ENCODE data around the gene ATP10A. TPM values are rescaled to one million over a fixed set of nuclear protein-coding genes. Genes with fewer than 3 reads are reported as not detected.

Gene ATP10A
- polyA plus RNA-seq, 1 donor (not counting 4 experiments of a cell fraction or from before 2014, with no cell fraction given): not detected

DNA sequence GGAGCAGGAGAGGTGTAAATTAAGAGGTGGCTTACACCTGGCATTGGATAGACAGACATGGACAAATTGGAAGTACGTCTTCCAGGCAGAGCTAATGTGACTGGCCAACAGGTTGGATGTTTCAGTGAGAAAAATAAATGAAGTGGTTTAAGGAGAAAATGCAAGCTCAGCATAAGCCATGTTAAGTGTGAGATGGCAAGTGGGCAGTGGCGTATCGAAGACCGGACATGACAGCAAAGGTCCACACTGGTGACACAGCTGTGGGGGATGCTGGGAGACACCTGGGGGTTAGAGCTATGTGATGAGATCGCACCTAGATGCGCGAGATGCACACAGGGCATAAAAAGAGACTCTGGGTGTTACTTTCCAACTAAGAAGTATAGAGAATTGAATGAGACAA is 3.7 kb upstream of the ATP10A start:
- Histone ChIP-seq H3K9me1 (ENCODE audit: control insufficient read depth, extremely low read depth, insufficient read depth, low read length) (no peaks in the 10 kb centered on the region), H2AFZ (ENCODE audit: control insufficient read depth, low read length) (no peak overlapping the region), H3K9ac (ENCODE audit: control insufficient read depth, extremely low read depth, insufficient read depth, low read length) (no peak overlapping the region), H3K4me1 (ENCODE audit: control insufficient read depth, extremely low read depth, insufficient read depth, low read length) (no peaks in the 10 kb centered on the region), H3K27me3 (ENCODE audit: control insufficient read depth, extremely low read depth, insufficient read depth, low read length) (peaks cover 14% of the 10 kb centered on the region), H3K27ac (ENCODE audit: control insufficient read depth, insufficient read depth, low read length) (no peak overlapping the region), H3K9me3 (ENCODE audit: control insufficient read depth, low read depth, low read length) (peaks cover 4% of the 10 kb centered on the region), H3K79me2 (ENCODE audit: control insufficient read depth, insufficient read depth, low read length) (no peaks in the 10 kb centered on the region), H3K4me3 (ENCODE audit: control insufficient read depth in 2 of 3, extremely low read depth in 1 of 3, insufficient read depth in 2 of 3, low read depth in 1 of 3, low read length in 3 of 3) (no peak overlapping the region), H3K4me2 (ENCODE audit: control insufficient read depth, extremely low read depth, insufficient read depth, low read depth, low read length) (no peak overlapping the region), H3K36me3 (ENCODE audit: control insufficient read depth in 2 of 2, extremely low read depth in 1 of 2, insufficient read depth in 2 of 2, low read length in 2 of 2) (no peaks in the 10 kb centered on the region), H4K20me1 (ENCODE audit: control insufficient read depth, extremely low read depth, insufficient read depth, low read length) (no peaks in the 10 kb centered on the region)
- dilution Hi-C loops (cut with MboI; ENCODE audit: extremely low pct_ligation_motif_present, low sequenced_read_pairs): no loop called here
- FAIRE-seq (no peak), DNase-seq (ENCODE audit: low read depth, low spot score) (no peak)
- no peak for TF ChIP-seq EZH2 (IDR thresholded peaks at IDR 0.05; ENCODE audit: low read length)
- TF ChIP-seq, protein P1, sequence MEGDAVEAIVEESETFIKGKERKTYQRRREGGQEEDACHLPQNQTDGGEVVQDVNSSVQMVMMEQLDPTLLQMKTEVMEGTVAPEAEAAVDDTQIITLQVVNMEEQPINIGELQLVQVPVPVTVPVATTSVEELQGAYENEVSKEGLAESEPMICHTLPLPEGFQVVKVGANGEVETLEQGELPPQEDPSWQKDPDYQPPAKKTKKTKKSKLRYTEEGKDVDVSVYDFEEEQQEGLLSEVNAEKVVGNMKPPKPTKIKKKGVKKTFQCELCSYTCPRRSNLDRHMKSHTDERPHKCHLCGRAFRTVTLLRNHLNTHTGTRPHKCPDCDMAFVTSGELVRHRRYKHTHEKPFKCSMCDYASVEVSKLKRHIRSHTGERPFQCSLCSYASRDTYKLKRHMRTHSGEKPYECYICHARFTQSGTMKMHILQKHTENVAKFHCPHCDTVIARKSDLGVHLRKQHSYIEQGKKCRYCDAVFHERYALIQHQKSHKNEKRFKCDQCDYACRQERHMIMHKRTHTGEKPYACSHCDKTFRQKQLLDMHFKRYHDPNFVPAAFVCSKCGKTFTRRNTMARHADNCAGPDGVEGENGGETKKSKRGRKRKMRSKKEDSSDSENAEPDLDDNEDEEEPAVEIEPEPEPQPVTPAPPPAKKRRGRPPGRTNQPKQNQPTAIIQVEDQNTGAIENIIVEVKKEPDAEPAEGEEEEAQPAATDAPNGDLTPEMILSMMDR (optimal IDR thresholded peaks at IDR 0.05 in 1 of 3, IDR thresholded peaks at IDR 0.05 in 1 of 3, conservative IDR thresholded peaks at IDR 0.05 in 1 of 3; ENCODE audit: extremely low read depth in 1 of 3, insufficient read depth in 2 of 3, low read length in 3 of 3): no peak

DNA sequence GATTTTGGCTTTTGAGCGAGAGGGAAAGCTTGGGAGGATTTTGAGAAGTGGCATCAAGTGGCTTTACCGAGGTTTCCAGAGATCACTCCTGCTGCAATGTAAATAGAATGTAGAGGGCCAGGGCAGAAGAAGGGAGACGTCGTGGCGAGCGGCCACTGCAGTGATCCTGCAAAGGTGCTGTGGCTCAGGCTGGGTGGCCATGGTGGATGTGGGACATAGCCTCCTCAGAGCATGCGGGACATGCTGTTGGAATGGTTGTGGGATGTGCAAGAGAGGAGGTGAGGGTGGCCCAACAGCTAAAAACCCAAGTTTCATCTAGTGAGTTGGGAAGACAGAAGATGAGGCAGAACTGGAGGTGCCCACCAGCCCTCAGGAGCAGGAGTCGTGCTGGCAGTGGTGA is 3.1 kb upstream of the ATP10A start:
- no peak overlapping the region for H3K4me3 ChIP-seq (ENCODE audit: control insufficient read depth in 2 of 3, extremely low read depth in 1 of 3, insufficient read depth in 2 of 3, low read depth in 1 of 3, low read length in 3 of 3)
- peaks cover 4% of the 10 kb centered on the region for H3K9me3 ChIP-seq (ENCODE audit: control insufficient read depth, low read depth, low read length)
- no peaks in the 10 kb centered on the region for H3K36me3 ChIP-seq (ENCODE audit: control insufficient read depth in 2 of 2, extremely low read depth in 1 of 2, insufficient read depth in 2 of 2, low read length in 2 of 2)
- no peak overlapping the region for H3K4me2 ChIP-seq (ENCODE audit: control insufficient read depth, extremely low read depth, insufficient read depth, low read depth, low read length)
- H3K4me1 ChIP-seq (ENCODE audit: control insufficient read depth, extremely low read depth, insufficient read depth, low read length): no peaks in the 10 kb centered on the region
- DNase-seq (ENCODE audit: low read depth, low spot score): no peak
- no peaks in the 10 kb centered on the region for H3K9me1 ChIP-seq (ENCODE audit: control insufficient read depth, extremely low read depth, insufficient read depth, low read length)
- no peak for FAIRE-seq
- no peak for TF ChIP-seq EZH2 (IDR thresholded peaks at IDR 0.05; ENCODE audit: low read length)
- TF ChIP-seq, protein P1 (optimal IDR thresholded peaks at IDR 0.05 in 1 of 3, IDR thresholded peaks at IDR 0.05 in 1 of 3, conservative IDR thresholded peaks at IDR 0.05 in 1 of 3; ENCODE audit: extremely low read depth in 1 of 3, insufficient read depth in 2 of 3, low read length in 3 of 3): no peak
- no peak overlapping the region for H3K9ac ChIP-seq (ENCODE audit: control insufficient read depth, extremely low read depth, insufficient read depth, low read length)
- H3K27ac ChIP-seq (ENCODE audit: control insufficient read depth, insufficient read depth, low read length): no peak overlapping the region
- no peaks in the 10 kb centered on the region for H4K20me1 ChIP-seq (ENCODE audit: control insufficient read depth, extremely low read depth, insufficient read depth, low read length)
- no peaks in the 10 kb centered on the region for H3K79me2 ChIP-seq (ENCODE audit: control insufficient read depth, insufficient read depth, low read length)
- no peak overlapping the region for H2AFZ ChIP-seq (ENCODE audit: control insufficient read depth, low read length)
- dilution Hi-C loops (cut with MboI; ENCODE audit: extremely low pct_ligation_motif_present, low sequenced_read_pairs): no loop called here
- peaks cover 16% of the 10 kb centered on the region for H3K27me3 ChIP-seq (ENCODE audit: control insufficient read depth, extremely low read depth, insufficient read depth, low read length)
